HepG2 (cell line): ENCODE results near the gene HPDL. TPM values are rescaled to one million over a fixed set of nuclear protein-coding genes. Genes with fewer than 3 reads are reported as not detected.

Source experiments
- ATRX ChIP-seq: sonication (generic); formaldehyde crosslinking; IDR thresholded peaks from 2 replicates; pipeline ENCODE4 v1.4.0; 2020; ENCODE audit warnings: missing genetic modification reagents, borderline replicate concordance
- CTCF ChIP-seq: sonication (generic); formaldehyde crosslinking; IDR thresholded peaks from 2 replicates; pipeline ENCODE4 v1.5.0; 2020; ENCODE audit warnings: mild to moderate bottlenecking, missing genetic modification reagents, moderate library complexity
- DPF2 ChIP-seq: sonication (generic); formaldehyde crosslinking; IDR thresholded peaks from 2 replicates; pipeline ENCODE4 v1.4.0; 2020; ENCODE audit warnings: mild to moderate bottlenecking, low read depth, missing genetic modification reagents, borderline replicate concordance
- JUNB ChIP-seq: sonication (generic); formaldehyde crosslinking; IDR thresholded peaks from 2 replicates; pipeline ENCODE4 v1.8.0; 2022; ENCODE audit warnings: missing genetic modification reagents, mild to moderate bottlenecking, borderline replicate concordance
- MED8 ChIP-seq: sonication (generic); formaldehyde crosslinking; IDR thresholded peaks from 2 replicates; pipeline ENCODE4 v1.8.1; 2023; ENCODE audit warnings: mild to moderate bottlenecking, missing genetic modification reagents; ENCODE audit not compliant: insufficient replicate concordance
- MEIS1 ChIP-seq: sonication (generic); formaldehyde crosslinking; IDR thresholded peaks from 2 replicates; pipeline ENCODE4 v1.9.0; 2021; ENCODE audit warnings: mild to moderate bottlenecking, missing genetic modification reagents, moderate library complexity, borderline replicate concordance
- MLLT10 ChIP-seq: sonication (generic); formaldehyde crosslinking; IDR thresholded peaks from 2 replicates; pipeline ENCODE4 v1.4.0; 2020; ENCODE audit warnings: missing genetic modification reagents
- NKX3-1 ChIP-seq: sonication (generic); formaldehyde crosslinking; IDR thresholded peaks from 2 replicates; pipeline ENCODE4 v1.5.0; 2020; ENCODE audit warnings: missing genetic modification reagents
- RBAK ChIP-seq: sonication (generic); formaldehyde crosslinking; IDR thresholded peaks from 2 replicates; pipeline ENCODE4 v1.5.1; 2020; ENCODE audit warnings: mild to moderate bottlenecking, missing genetic modification reagents
- SP4 ChIP-seq: sonication (generic); formaldehyde crosslinking; IDR thresholded peaks from 2 replicates; pipeline ENCODE4 v1.8.1; 2023; ENCODE audit warnings: mild to moderate bottlenecking, missing genetic modification reagents
- SYNCRIP ChIP-seq: fragments of 200-400 bp; formaldehyde crosslinking; IDR thresholded peaks from 2 replicates; pipeline ENCODE4 v1.6.1; 2018; ENCODE audit warnings: mild to moderate bottlenecking, low read depth, low read length; ENCODE audit not compliant: insufficient read depth
- ZNF136 ChIP-seq: sonication (generic); formaldehyde crosslinking; IDR thresholded peaks from 2 replicates; pipeline ENCODE4 v1.8.1; 2022; ENCODE audit warnings: low read depth, mild to moderate bottlenecking, moderate library complexity, missing genetic modification reagents
- ZNF143 ChIP-seq: sonication (generic); formaldehyde crosslinking; IDR thresholded peaks from 2 replicates; pipeline ENCODE4 v1.4.0; 2020; ENCODE audit warnings: missing genetic modification reagents
- ZNF33B ChIP-seq: sonication (generic); formaldehyde crosslinking; IDR thresholded peaks from 2 replicates; pipeline ENCODE4 v1.5.1; 2020; ENCODE audit warnings: mild to moderate bottlenecking, missing genetic modification reagents
- ZNF572 ChIP-seq: sonication (generic); formaldehyde crosslinking; IDR thresholded peaks from 2 replicates; pipeline ENCODE4 v1.5.1; 2020; ENCODE audit warnings: mild to moderate bottlenecking, missing genetic modification reagents
- ZNF577 ChIP-seq: sonication (generic); formaldehyde crosslinking; IDR thresholded peaks from 2 replicates; pipeline ENCODE4 v1.4.0; 2020; ENCODE audit warnings: mild to moderate bottlenecking, low read depth, missing genetic modification reagents, borderline replicate concordance
- ZSCAN21 ChIP-seq: sonication (generic); formaldehyde crosslinking; IDR thresholded peaks from 2 replicates; pipeline ENCODE4 v1.8.0; 2022; ENCODE audit warnings: mild to moderate bottlenecking, missing genetic modification reagents, moderate library complexity, borderline replicate concordance
- polyA plus RNA-seq, 8 experiments: library from polyadenylated mRNA; depleted of rRNA in 3 of 8; stranded (reverse) in 7 of 8; unstranded in 1 of 8; fragments of >200 nt; fragmentation: Illumina TruSeq in 4 of 8; extraction: Trizol in 4 of 8; gene quantifications; 2 replicates each; pipeline versions ENCODE4 v1.2.1 to v1.2.3, GENCODE V29; 2011 to 2016; ENCODE audit warnings: low read depth in 4 of 8, missing spikeins in 1 of 8, mixed read lengths in 1 of 8; ENCODE audit not compliant: insufficient read depth in 1 of 8
- total RNA-seq, 5 experiments: library from RNA; depleted of rRNA; stranded (reverse); fragments of >200 nt; fragmentation: Illumina TruSeq; extraction: Trizol; gene quantifications; 2 replicates each; pipeline ENCODE4 v1.2.3, GENCODE V29; 2016; ENCODE audit warnings: low read depth in 1 of 5
- TF ChIP-seq, protein P1 (sequence below), 2 experiments: fragments of 450-650 bp in 1 of 2; sonication (generic) in 1 of 2; formaldehyde crosslinking; IDR thresholded peaks; 2 replicates each; pipeline versions ENCODE4 v1.5.0 to v1.8.0; 2020 to 2022; ENCODE audit warnings: mild to moderate bottlenecking in 1 of 2, missing genetic modification reagents in 1 of 2
- TF ChIP-seq, protein P2 (sequence below): sonication (generic); formaldehyde crosslinking; conservative IDR thresholded peaks from 2 replicates; pipeline ENCODE4 v1.4.0; 2020; ENCODE audit warnings: missing genetic modification reagents
- TF ChIP-seq, protein P3 (sequence below): IDR thresholded peaks from 2 replicates; pipeline ENCODE4 v1.6.1; 2012; ENCODE audit warnings: low read length, improper control_type of control experiment

Gene HPDL
- total and polyA plus RNA-seq, 2 of the 13 experiments (the other 11 are each of a cell fraction or from before 2014, with no cell fraction given) = not detected

DNA sequence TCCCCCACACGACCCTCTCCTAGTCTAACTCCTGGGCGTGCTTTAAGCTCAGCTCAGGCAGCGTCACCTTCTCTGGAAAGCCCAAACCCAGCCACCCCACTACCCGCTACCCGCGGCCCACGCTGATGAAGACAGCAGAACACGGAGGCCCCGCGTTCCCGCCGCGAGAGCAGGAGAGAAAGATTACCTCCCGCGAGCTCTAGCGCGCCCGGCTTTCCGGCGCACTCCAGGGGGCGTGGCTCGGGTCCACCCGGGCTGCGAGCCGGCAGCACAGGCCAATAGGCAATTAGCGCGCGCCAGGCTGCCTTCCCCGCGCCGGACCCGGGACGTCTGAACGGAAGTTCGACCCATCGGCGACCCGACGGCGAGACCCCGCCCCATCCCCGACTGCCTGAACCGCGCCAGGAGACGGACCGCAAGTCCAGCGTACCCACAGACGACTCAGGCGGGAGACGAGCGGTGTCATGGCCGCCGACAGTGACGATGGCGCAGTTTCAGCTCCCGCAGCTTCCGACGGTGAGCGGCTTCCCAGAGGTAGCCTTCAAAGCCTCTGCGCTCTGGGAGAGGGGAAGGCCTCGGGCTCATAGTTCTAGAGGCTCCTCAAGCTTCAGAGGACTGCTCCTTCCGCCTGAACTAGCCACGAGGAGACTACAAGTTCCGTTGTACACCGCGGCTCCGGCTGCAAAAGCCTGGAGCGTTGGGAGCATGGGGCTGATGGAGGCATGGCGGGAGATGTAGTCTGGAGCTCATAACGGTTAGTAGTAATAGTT, 13.3 kb downstream of the HPDL start, which contains the start of the genes MUTYH and TOE1 (continued):
- TF ChIP-seq, protein P1, sequence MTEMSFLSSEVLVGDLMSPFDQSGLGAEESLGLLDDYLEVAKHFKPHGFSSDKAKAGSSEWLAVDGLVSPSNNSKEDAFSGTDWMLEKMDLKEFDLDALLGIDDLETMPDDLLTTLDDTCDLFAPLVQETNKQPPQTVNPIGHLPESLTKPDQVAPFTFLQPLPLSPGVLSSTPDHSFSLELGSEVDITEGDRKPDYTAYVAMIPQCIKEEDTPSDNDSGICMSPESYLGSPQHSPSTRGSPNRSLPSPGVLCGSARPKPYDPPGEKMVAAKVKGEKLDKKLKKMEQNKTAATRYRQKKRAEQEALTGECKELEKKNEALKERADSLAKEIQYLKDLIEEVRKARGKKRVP (CRISPR knock-in tag; IDR thresholded peaks at IDR 0.05) = no peak; a peak in 1 of 4 replicates
- TF ChIP-seq, protein P2, sequence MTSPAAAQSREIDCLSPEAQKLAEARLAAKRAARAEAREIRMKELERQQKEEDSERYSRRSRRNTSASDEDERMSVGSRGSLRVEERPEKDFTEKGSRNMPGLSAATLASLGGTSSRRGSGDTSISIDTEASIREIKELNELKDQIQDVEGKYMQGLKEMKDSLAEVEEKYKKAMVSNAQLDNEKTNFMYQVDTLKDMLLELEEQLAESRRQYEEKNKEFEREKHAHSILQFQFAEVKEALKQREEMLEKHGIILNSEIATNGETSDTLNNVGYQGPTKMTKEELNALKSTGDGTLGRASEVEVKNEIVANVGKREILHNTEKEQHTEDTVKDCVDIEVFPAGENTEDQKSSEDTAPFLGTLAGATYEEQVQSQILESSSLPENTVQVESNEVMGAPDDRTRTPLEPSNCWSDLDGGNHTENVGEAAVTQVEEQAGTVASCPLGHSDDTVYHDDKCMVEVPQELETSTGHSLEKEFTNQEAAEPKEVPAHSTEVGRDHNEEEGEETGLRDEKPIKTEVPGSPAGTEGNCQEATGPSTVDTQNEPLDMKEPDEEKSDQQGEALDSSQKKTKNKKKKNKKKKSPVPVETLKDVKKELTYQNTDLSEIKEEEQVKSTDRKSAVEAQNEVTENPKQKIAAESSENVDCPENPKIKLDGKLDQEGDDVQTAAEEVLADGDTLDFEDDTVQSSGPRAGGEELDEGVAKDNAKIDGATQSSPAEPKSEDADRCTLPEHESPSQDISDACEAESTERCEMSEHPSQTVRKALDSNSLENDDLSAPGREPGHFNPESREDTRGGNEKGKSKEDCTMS = no peak
- TF ChIP-seq ZNF143 (CRISPR knock-in tag) (peak; percentile 92), ZNF33B (CRISPR knock-in tag) (peak; percentile 91; the same call in 1 of the 2 replicates), MED8 (no peak), ZNF572 (CRISPR knock-in tag) (peak; percentile 78; the same call in 1 of the 2 replicates), NKX3-1 (CRISPR knock-in tag) (0 out of 2 replicates have a peak, but pooled peaks have one; percentile 63), ZSCAN21 (CRISPR knock-in tag) (peak; percentile 86; the same call in 1 of the 2 replicates), DPF2 (no peak), SYNCRIP (no peak), CTCF (CRISPR knock-in tag) (peak; percentile 24; the same call in 1 of the 2 replicates), MLLT10 (CRISPR knock-in tag) (no peak), ATRX (CRISPR knock-in tag) (no peak), SP4 (CRISPR knock-in tag) (peak; percentile 79; the same call in 1 of the 2 replicates), ZNF577 (no peak), RBAK (CRISPR knock-in tag) (no peak), JUNB (CRISPR knock-in tag) (no peak), ZNF136 (CRISPR knock-in tag) (peak; percentile 75; the same call in 1 of the 2 replicates), MEIS1 (0 out of 2 replicates have a peak, but pooled peaks have one; percentile 27)
- TF ChIP-seq, protein P3, sequence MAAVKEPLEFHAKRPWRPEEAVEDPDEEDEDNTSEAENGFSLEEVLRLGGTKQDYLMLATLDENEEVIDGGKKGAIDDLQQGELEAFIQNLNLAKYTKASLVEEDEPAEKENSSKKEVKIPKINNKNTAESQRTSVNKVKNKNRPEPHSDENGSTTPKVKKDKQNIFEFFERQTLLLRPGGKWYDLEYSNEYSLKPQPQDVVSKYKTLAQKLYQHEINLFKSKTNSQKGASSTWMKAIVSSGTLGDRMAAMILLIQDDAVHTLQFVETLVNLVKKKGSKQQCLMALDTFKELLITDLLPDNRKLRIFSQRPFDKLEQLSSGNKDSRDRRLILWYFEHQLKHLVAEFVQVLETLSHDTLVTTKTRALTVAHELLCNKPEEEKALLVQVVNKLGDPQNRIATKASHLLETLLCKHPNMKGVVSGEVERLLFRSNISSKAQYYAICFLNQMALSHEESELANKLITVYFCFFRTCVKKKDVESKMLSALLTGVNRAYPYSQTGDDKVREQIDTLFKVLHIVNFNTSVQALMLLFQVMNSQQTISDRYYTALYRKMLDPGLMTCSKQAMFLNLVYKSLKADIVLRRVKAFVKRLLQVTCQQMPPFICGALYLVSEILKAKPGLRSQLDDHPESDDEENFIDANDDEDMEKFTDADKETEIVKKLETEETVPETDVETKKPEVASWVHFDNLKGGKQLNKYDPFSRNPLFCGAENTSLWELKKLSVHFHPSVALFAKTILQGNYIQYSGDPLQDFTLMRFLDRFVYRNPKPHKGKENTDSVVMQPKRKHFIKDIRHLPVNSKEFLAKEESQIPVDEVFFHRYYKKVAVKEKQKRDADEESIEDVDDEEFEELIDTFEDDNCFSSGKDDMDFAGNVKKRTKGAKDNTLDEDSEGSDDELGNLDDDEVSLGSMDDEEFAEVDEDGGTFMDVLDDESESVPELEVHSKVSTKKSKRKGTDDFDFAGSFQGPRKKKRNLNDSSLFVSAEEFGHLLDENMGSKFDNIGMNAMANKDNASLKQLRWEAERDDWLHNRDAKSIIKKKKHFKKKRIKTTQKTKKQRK = no peak
